ENCODE measurements around the gene C1orf198.

- TF ChIP-seq CTCF (IDR thresholded peaks at IDR 0.05) (no peak), POLR2AphosphoS5 (IDR thresholded peaks at IDR 0.05) (no peak), EP300 (IDR thresholded peaks at IDR 0.05) (no peak), POLR2A (IDR thresholded peaks at IDR 0.05; ENCODE audit: low read depth) (no peak)
These were observed 20.1 kb downstream of the C1orf198 start for GRCh38 chr1:230848235-230848634.
